Measurements from ENCODE around the gene KSR2. TPM values are rescaled to one million over a fixed set of nuclear protein-coding genes. Genes with fewer than 3 reads are reported as not detected.

Gene KSR2
- total RNA-seq, 1 experiment from 2014 or later: 1.3 TPM

- no peak for DNase-seq
- Histone ChIP-seq H3K56ac (ENCODE audit: insufficient read length, low read depth, low read length) (no peak overlapping the region), H3K14ac (ENCODE audit: insufficient read depth, low read length) (no peak overlapping the region), H4K91ac (ENCODE audit: insufficient read length, low read depth, low read length) (no peak overlapping the region), H3K79me1 (ENCODE audit: insufficient read depth, low read depth, low read length, poor library complexity, severe bottlenecking) (no peaks in the 10 kb centered on the region), H2AFZ (ENCODE audit: low read length) (no peak overlapping the region), H2AK5ac (ENCODE audit: insufficient read length, low read length) (no peak overlapping the region), H3K23me2 (ENCODE audit: insufficient read length, low read depth, low read length, poor library complexity, severe bottlenecking) (no peaks in the 10 kb centered on the region), H3K4me2 (ENCODE audit: insufficient read depth, insufficient read length, low read length) (no peak overlapping the region), H2BK15ac (ENCODE audit: low read depth, low read length) (no peak overlapping the region), H2BK12ac (ENCODE audit: insufficient read length, low read depth, low read length) (no peak overlapping the region), H3K23ac (ENCODE audit: insufficient read length, low read depth, low read length) (no peak overlapping the region), H3K9ac (ENCODE audit: extremely low read depth, insufficient read length, low read length) (no peak overlapping the region), H3K27me3 (ENCODE audit: insufficient read depth, low read length) (no peaks in the 10 kb centered on the region), H3K4ac (ENCODE audit: low read depth, low read length) (no peak overlapping the region), H3K18ac (ENCODE audit: insufficient read length, low read depth, low read length) (no peak overlapping the region), H4K5ac (ENCODE audit: insufficient read length, low read depth, low read length) (no peak overlapping the region), H2BK20ac (ENCODE audit: low read depth, low read length, poor library complexity, severe bottlenecking) (no peak overlapping the region), H2BK5ac (ENCODE audit: insufficient read length, low read length) (no peak overlapping the region), H3K9me3 (ENCODE audit: control insufficient read depth, low read depth, low read length) (no peaks in the 10 kb centered on the region), H3K27ac (ENCODE audit: insufficient read length, low read depth, low read length) (no peak overlapping the region), H2BK120ac (ENCODE audit: low read depth, low read length, poor library complexity, severe bottlenecking) (no peak overlapping the region), H3T11ph (ENCODE audit: low read length) (no peak overlapping the region), H4K20me1 (ENCODE audit: control insufficient read depth, insufficient read depth, insufficient read length) (peaks cover 2% of the 10 kb centered on the region), H3K4me1 (ENCODE audit: insufficient read depth, low read length) (no peaks in the 10 kb centered on the region), H3K79me2 (ENCODE audit: insufficient read depth, low read length) (no peaks in the 10 kb centered on the region), H4K8ac (replicated peaks; ENCODE audit: insufficient read length, low read depth, low read length) (no peak overlapping the region)
- Mint-ChIP-seq H3K4me1 (peaks cover 0 to 3% of the 10 kb centered on the region in 2 experiments; a peak in 1 of 4 replicates), H3K27ac (no peak overlapping the region), H3K4me3 (no peak overlapping the region), H3K36me3 (ENCODE audit: insufficient read depth in 1 of 3, low read depth in 3 of 3) (no peaks in the 10 kb centered on the region), H3K27me3 (ENCODE audit: low read depth) (no peaks in the 10 kb centered on the region; the same call in 1 of the 2 replicates), H3K9me3 (no peaks in the 10 kb centered on the region)
- TF ChIP-seq CTCF (conservative IDR thresholded peaks at IDR 0.05): no peak
- no CpG with 5 or more reads among the region's 3 CpGs for WGBS (ENCODE audit: extremely low coverage, insufficient read length, low lambda C conversion rate)
Measured at GRCh38 chr12:117661471-117661870, 307.3 kb downstream of the KSR2 start.

Measured in H9 (cell line).